A549 (cell line): ENCODE results near the gene AGBL4. TPM values are rescaled to one million over a fixed set of nuclear protein-coding genes. Genes with fewer than 3 reads are reported as not detected.

Experiments
- ATAC-seq, 2 experiments: fragments of 200-7000 bp in 1 of 2; fragments of >200 bp in 1 of 2; cut with Nextera tagmentation in 1 of 2; cut with Tn5 transposase in 1 of 2; 3 replicates each; pipeline versions ENCODE4 v1.8.0 to v1.9.1; 2018 to 2020; ENCODE audit warnings: mild to moderate bottlenecking in 1 of 2, moderate library complexity in 1 of 2
- CTCF ChIA-PET: fragments of 300-600 bp; sonication (Branson Sonifier 250); formaldehyde crosslinking; extraction: SDS; loops from one replicate; lab custom pipeline; 2021; ENCODE audit warnings: antibody characterized with exemption, inconsistent platforms; lab: Yijun Ruan, JAX
- POLR2A ChIA-PET: fragments of 350-600 bp; formaldehyde crosslinking; extraction: SDS; loops from one replicate; lab custom pipeline; 2021; ENCODE audit warnings: antibody characterized with exemption, inconsistent platforms; lab: Yijun Ruan, JAX
- DNase-seq, 2 experiments: peaks; one replicate each; pipeline versions ENCODE4 v3.0.0 to v3.0.0-alpha.2; 2011 to 2016; ENCODE audit warnings: low read depth in 1 of 2, low spot score in 1 of 2
- FAIRE-seq: peaks from 2 replicates; lab custom pipeline; 2011; peaks lifted over from hg19 to GRCh38; lab: Jason Lieb, UNC
- H3K27ac ChIP-seq, 2 experiments: fragments of >200 bp; sonication (Bioruptor Twin); formaldehyde crosslinking; 3 replicates each; pipeline ENCODE4 v1.5.1; 2016 to 2017
- H3K4me1 ChIP-seq: fragments of >200 bp; sonication (Bioruptor Twin); formaldehyde crosslinking; 3 replicates; pipeline ENCODE4 v1.6.1; 2016
- H3K4me2 ChIP-seq: fragments of >200 bp; sonication (Bioruptor Twin); formaldehyde crosslinking; 3 replicates; pipeline ENCODE4 v1.6.1; 2016
- H3K4me3 ChIP-seq: fragments of >200 bp; sonication (Bioruptor Twin); formaldehyde crosslinking; 3 replicates; pipeline ENCODE4 v1.5.1; 2016
- H3K9me3 ChIP-seq: fragments of >200 bp; sonication (Bioruptor Twin); formaldehyde crosslinking; 3 replicates; pipeline ENCODE4 v1.6.1; 2016
- BHLHE40 ChIP-seq: IDR thresholded peaks from 2 replicates; pipeline ENCODE4 v1.6.1; 2012; ENCODE audit warnings: low read depth, low read length, inconsistent platforms
- CBX2 ChIP-seq: fragments of 200-600 bp; sonication (generic); IDR thresholded peaks from 2 replicates; pipeline ENCODE4 v1.6.1; 2016; ENCODE audit warnings: low read depth, mild to moderate bottlenecking, borderline replicate concordance
- CBX8 ChIP-seq: fragments of 200-600 bp; sonication (generic); IDR thresholded peaks from 2 replicates; pipeline ENCODE4 v1.6.1; 2016
- CHD2 ChIP-seq: fragments of 150-350 bp; IDR thresholded peaks from 2 replicates; pipeline ENCODE4 v1.6.1; 2014; ENCODE audit warnings: low read length; ENCODE audit not compliant: partially characterized antibody
- CTCF ChIP-seq: fragments of >200 bp; sonication (Bioruptor Twin); formaldehyde crosslinking; IDR thresholded peaks from 3 replicates; pipeline ENCODE4 v1.5.1; 2016
- E2F6 ChIP-seq: IDR thresholded peaks from 2 replicates; pipeline ENCODE4 v1.6.1; 2012; ENCODE audit warnings: low read depth, borderline replicate concordance
- EHF ChIP-seq: fragments of 250-450 bp; sonication (Bioruptor Pico); IDR thresholded peaks from 2 replicates; pipeline ENCODE4 v1.5.0; 2020; ENCODE audit warnings: mild to moderate bottlenecking
- ESRRA ChIP-seq: fragments of 150-350 bp; IDR thresholded peaks from 2 replicates; pipeline ENCODE4 v1.6.1; 2014; ENCODE audit warnings: mild to moderate bottlenecking, low read length, borderline replicate concordance
- FOSB ChIP-seq: fragments of 250-450 bp; sonication (Bioruptor Pico); IDR thresholded peaks from 2 replicates; pipeline ENCODE4 v1.5.0; 2020; ENCODE audit warnings: mild to moderate bottlenecking, moderate library complexity
- FOXS1 ChIP-seq: fragments of 250-450 bp; sonication (Bioruptor Pico); IDR thresholded peaks from 2 replicates; pipeline ENCODE4 v1.5.0; 2020; ENCODE audit warnings: mild to moderate bottlenecking, moderate library complexity
- GATA3 ChIP-seq: IDR thresholded peaks from 2 replicates; pipeline ENCODE4 v1.6.1; 2012; ENCODE audit warnings: borderline replicate concordance
- HDAC2 ChIP-seq: fragments of 200-600 bp; sonication (generic); IDR thresholded peaks from 2 replicates; pipeline ENCODE4 v1.6.1; 2016
- HOXB13 ChIP-seq: fragments of 250-450 bp; sonication (Bioruptor Pico); IDR thresholded peaks from 2 replicates; pipeline ENCODE4 v1.5.0; 2020; ENCODE audit warnings: low read depth, mild to moderate bottlenecking, moderate library complexity
- HOXB5 ChIP-seq: fragments of 250-450 bp; sonication (Bioruptor Pico); IDR thresholded peaks from 2 replicates; pipeline ENCODE4 v1.5.0; 2020; ENCODE audit warnings: mild to moderate bottlenecking, moderate library complexity
- JUN ChIP-seq, 2 experiments: fragments of >200 bp; sonication (Bioruptor Twin); formaldehyde crosslinking; IDR thresholded peaks; 2 replicates in 1 of 2; 3 replicates in 1 of 2; pipeline ENCODE4 v1.6.1; 2016 to 2017
- JUNB ChIP-seq: fragments of >200 bp; sonication (Bioruptor Twin); formaldehyde crosslinking; IDR thresholded peaks from 2 replicates; pipeline ENCODE4 v1.6.1; 2016
- KDM5A ChIP-seq: fragments of 200-600 bp; sonication (generic); IDR thresholded peaks from 2 replicates; pipeline ENCODE4 v1.6.1; 2016; ENCODE audit warnings: antibody characterized with exemption, mild to moderate bottlenecking
- MAFK ChIP-seq: fragments of 450-650 bp; IDR thresholded peaks from 2 replicates; pipeline ENCODE4 v1.6.1; 2014; ENCODE audit not compliant: partially characterized antibody
- MAZ ChIP-seq: fragments of 150-350 bp; IDR thresholded peaks from 2 replicates; pipeline ENCODE4 v1.6.1; 2014; ENCODE audit warnings: antibody characterized with exemption, low read depth, low read length, borderline replicate concordance
- NFE2L2 ChIP-seq: fragments of 150-350 bp; conservative IDR thresholded peaks from 2 replicates; pipeline ENCODE4 v1.6.1; 2014; ENCODE audit warnings: low read length
- PHF8 ChIP-seq: fragments of 200-600 bp; sonication (generic); IDR thresholded peaks from 2 replicates; pipeline ENCODE4 v1.6.1; 2016; ENCODE audit warnings: low read depth, mild to moderate bottlenecking, antibody characterized with exemption, moderate library complexity, borderline replicate concordance
- POLR2AphosphoS2 ChIP-seq: conservative IDR thresholded peaks from 2 replicates; pipeline ENCODE4 v1.6.1; 2012; ENCODE audit warnings: low read length, improper control_type of control experiment, inconsistent platforms
- RAD21 ChIP-seq, 2 experiments: fragments of >200 bp in 1 of 2; sonication (Bioruptor Twin) in 1 of 2; formaldehyde crosslinking in 1 of 2; IDR thresholded peaks in 1 of 2; conservative IDR thresholded peaks in 1 of 2; 2 replicates in 1 of 2; 3 replicates in 1 of 2; pipeline ENCODE4 v1.6.1; 2012 to 2018; ENCODE audit warnings: inconsistent platforms in 1 of 2
- RCOR1 ChIP-seq: fragments of 150-350 bp; IDR thresholded peaks from 2 replicates; pipeline ENCODE4 v1.6.1; 2014; ENCODE audit warnings: antibody characterized with exemption, low read length, low read depth
- SREBF2 ChIP-seq: fragments of 450-650 bp; IDR thresholded peaks from 2 replicates; pipeline ENCODE4 v1.6.1; 2014; ENCODE audit warnings: mild to moderate bottlenecking, moderate library complexity
- USF2 ChIP-seq: fragments of 450-650 bp; IDR thresholded peaks from 2 replicates; pipeline ENCODE4 v1.6.1; 2014; ENCODE audit warnings: antibody characterized with exemption
- WGBS: methylation state at CpG from one replicate; pipeline ENCODE4 v1.1.6; 2017; ENCODE audit errors: missing lambda C conversion rate; 5-methylcytosine and 5-hydroxymethylcytosine counted together
- polyA plus RNA-seq, 4 experiments: library from polyadenylated mRNA; depleted of rRNA in 3 of 4; stranded (reverse); fragments of >200 nt; fragmentation: RNase III in 1 of 4; extraction: RNeasy Plus Mini Kit Qiagen cat#74134 plus additional on column Dnase treatment in 1 of 4; gene quantifications; 2 replicates in 3 of 4; 3 replicates in 1 of 4; pipeline ENCODE4 v1.2.3, GENCODE V29; 2011 to 2017
- TF ChIP-seq, protein P1 (sequence below): fragments of >200 bp; sonication (Bioruptor Twin); formaldehyde crosslinking; IDR thresholded peaks from 2 replicates; pipeline ENCODE4 v1.6.1; 2016
- TF ChIP-seq, protein P2 (sequence below): IDR thresholded peaks from 2 replicates; pipeline ENCODE4 v1.6.1; 2012
- TF ChIP-seq, protein P3 (sequence below): fragments of >200 bp; sonication (Bioruptor Twin); formaldehyde crosslinking; IDR thresholded peaks from 3 replicates; pipeline ENCODE4 v1.6.1; 2016

AGBL4 gene
- polyA plus RNA-seq, 2 of the 4 experiments (the other 2 are of a cell fraction) = not detected

DNA sequence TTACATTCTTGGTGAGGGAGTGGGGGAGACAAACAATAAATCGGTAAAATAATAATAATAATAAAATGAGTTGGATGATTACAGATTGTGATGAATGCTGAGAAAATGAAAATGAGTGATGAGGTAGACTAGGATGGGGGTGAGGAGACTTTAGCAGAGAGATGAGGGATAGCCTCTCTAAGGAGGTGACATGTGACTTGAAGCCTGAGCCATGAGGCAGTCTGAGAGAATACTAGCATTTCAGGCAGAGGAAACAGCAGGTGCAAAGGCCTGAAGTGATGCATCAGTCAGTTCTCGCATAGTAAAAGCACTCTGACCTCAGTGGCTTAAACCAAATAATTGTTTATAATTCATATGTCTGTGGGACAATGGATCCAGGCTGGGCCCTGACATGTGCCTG, 181.2 kb downstream of the AGBL4 start:
- TF ChIP-seq HOXB5 (no peak), MAFK (no peak), JUN (IDR thresholded peaks at IDR 0.05) (no peak), FOSB (CRISPR knock-in tag) (no peak), HOXB13 (CRISPR knock-in tag) (no peak), GATA3 (no peak), JUNB (no peak), KDM5A (no peak)
- WGBS = 14% methylated on average over 2 of the region's 2 CpGs
- H3K9me3 ChIP-seq = no peaks in the 10 kb centered on the region; the same call in 2 of the 3 replicates
- no peak overlapping the region for H3K4me3 ChIP-seq
- no peaks in the 10 kb centered on the region for H3K4me1 ChIP-seq
- DNase-seq (no peak), FAIRE-seq (no peak), ATAC-seq (no peak)
- CTCF ChIA-PET = no interaction called here
- no peak overlapping the region for H3K4me2 ChIP-seq
- POLR2A ChIA-PET = no interaction called here
- H3K27ac ChIP-seq = no peak overlapping the region

- ATAC-seq (no peak), DNase-seq (no peak)
- H3K4me1 ChIP-seq = no peaks in the 10 kb centered on the region
- no peak overlapping the region for H3K27ac ChIP-seq
- H3K4me2 ChIP-seq = no peak overlapping the region
- TF ChIP-seq RAD21 (conservative IDR thresholded peaks at IDR 0.05 in 1 of 2, IDR thresholded peaks at IDR 0.05 in 1 of 2) = no peak
- TF ChIP-seq JUN (IDR thresholded peaks at IDR 0.05) = no peak
- TF ChIP-seq HDAC2 = no peak
- TF ChIP-seq USF2 = no peak
- TF ChIP-seq, protein P1, sequence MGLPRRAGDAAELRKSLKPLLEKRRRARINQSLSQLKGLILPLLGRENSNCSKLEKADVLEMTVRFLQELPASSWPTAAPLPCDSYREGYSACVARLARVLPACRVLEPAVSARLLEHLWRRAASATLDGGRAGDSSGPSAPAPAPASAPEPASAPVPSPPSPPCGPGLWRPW = no peak
- no peak for TF ChIP-seq ESRRA
- TF ChIP-seq CBX2 = no peak
- no peak for TF ChIP-seq PHF8
- no peak for TF ChIP-seq JUNB
- no peak for TF ChIP-seq RCOR1
- TF ChIP-seq, all 56 proteins: peak for 0
- 11% methylated on average over 9 of the region's 13 CpGs for WGBS
- POLR2A ChIA-PET = no interaction called here
- no peak for FAIRE-seq
- Histone ChIP-seq H3K4me3 (no peak overlapping the region), H3K9me3 (no peaks in the 10 kb centered on the region)
- CTCF ChIA-PET = no interaction called here
These were observed 182.0 kb downstream of the AGBL4 start for GRCh38 chr1:49841767-49842166.

- CTCF ChIA-PET = no interaction called here
- WGBS = 0% methylated on average over 1 of the region's 1 CpG
- TF ChIP-seq NFE2L2 (no peak), MAZ (no peak), CBX2 (no peak), KDM5A (no peak), FOXS1 (CRISPR knock-in tag) (no peak), RCOR1 (no peak)
- TF ChIP-seq, protein P2, sequence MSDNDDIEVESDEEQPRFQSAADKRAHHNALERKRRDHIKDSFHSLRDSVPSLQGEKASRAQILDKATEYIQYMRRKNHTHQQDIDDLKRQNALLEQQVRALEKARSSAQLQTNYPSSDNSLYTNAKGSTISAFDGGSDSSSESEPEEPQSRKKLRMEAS = no peak
These were observed 199.5 kb downstream of the AGBL4 start for GRCh38 chr1:49824261-49824660.

DNA sequence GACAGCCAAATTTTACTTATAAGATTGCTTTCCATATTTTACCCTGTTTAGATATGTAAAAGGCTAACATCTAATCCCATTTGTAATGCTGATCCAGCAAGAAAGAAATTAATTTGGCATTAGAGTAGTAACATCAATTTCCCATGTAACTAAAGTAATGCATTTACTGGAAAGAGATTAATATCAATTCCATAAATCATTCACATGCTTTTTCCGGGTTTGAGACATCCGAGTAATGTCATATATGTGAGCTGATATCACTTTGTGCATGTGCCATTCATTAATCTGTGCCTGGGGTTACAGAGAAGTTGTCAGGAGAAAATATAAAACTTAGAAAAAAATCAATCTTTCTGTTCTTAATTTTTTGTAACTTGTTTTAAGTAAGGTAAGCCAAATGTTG, 206.1 kb downstream of the AGBL4 start:
- FAIRE-seq = no peak
- H3K27ac ChIP-seq = no peak overlapping the region
- WGBS = 0% methylated on average over 2 of the region's 2 CpGs
- ChIA-PET POLR2A (no interaction called here), CTCF (no interaction called here)
- H3K4me3 ChIP-seq = no peak overlapping the region
- no peak for DNase-seq
- no peaks in the 10 kb centered on the region for H3K9me3 ChIP-seq
- no peak overlapping the region for H3K4me2 ChIP-seq
- no peaks in the 10 kb centered on the region for H3K4me1 ChIP-seq
- ATAC-seq = no peak
- TF ChIP-seq CHD2 (no peak), NFE2L2 (no peak), KDM5A (no peak), CBX8 (no peak), EHF (no peak), E2F6 (no peak), SREBF2 (no peak), BHLHE40 (no peak), FOSB (CRISPR knock-in tag) (no peak), POLR2AphosphoS2 (no peak), CTCF (no peak)
- TF ChIP-seq, protein P3, sequence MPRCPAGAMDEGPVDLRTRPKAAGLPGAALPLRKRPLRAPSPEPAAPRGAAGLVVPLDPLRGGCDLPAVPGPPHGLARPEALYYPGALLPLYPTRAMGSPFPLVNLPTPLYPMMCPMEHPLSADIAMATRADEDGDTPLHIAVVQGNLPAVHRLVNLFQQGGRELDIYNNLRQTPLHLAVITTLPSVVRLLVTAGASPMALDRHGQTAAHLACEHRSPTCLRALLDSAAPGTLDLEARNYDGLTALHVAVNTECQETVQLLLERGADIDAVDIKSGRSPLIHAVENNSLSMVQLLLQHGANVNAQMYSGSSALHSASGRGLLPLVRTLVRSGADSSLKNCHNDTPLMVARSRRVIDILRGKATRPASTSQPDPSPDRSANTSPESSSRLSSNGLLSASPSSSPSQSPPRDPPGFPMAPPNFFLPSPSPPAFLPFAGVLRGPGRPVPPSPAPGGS = no peak

More at GRCh38 chr1:49824261-49824660, 199.5 kb downstream of the AGBL4 start:
- Histone ChIP-seq H3K27ac (no peak overlapping the region), H3K9me3 (no peaks in the 10 kb centered on the region), H3K4me3 (no peak overlapping the region), H3K4me2 (no peak overlapping the region), H3K4me1 (no peaks in the 10 kb centered on the region)
- POLR2A ChIA-PET = no interaction called here
- FAIRE-seq (no peak), DNase-seq (no peak), ATAC-seq (no peak)
